ENCODE results near the gene PLEKHG4B. TPM values are rescaled to one million over a fixed set of nuclear protein-coding genes. Genes with fewer than 3 reads are reported as not detected.

The PLEKHG4B gene
- total RNA-seq, 1 experiment from 2014 or later = 44.3 TPM

DNA sequence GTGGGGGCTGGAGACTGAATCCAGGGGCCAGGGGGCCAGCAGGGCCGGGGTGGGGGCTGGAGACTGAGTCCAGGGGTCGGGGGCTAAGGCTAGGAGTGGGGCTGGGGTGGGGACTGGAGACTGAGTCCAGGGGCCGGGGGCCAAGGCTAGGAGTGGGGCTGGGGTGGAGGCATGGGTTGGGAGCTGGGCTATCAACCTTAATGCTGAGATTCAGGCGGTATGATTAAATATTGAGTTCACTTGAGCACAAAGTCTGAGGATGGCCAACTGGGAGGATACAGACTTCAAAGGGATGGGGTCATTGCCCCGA lies 82.3 kb downstream of the PLEKHG4B start:
- no peak overlapping the region for H3K23ac ChIP-seq (ENCODE audit: insufficient read length, low read depth, low read length)
- H3T11ph ChIP-seq (ENCODE audit: low read length) = no peak overlapping the region
- no peak overlapping the region for H2BK15ac ChIP-seq (ENCODE audit: low read depth, low read length)
- no peak overlapping the region for H2BK5ac ChIP-seq (ENCODE audit: insufficient read length, low read length)
- H3K4me1 ChIP-seq (ENCODE audit: insufficient read depth, low read length) = no peaks in the 10 kb centered on the region
- H2AK5ac ChIP-seq (ENCODE audit: insufficient read length, low read length) = no peak overlapping the region
- H4K8ac ChIP-seq (replicated peaks; ENCODE audit: insufficient read length, low read depth, low read length) = no peak overlapping the region
- no peak overlapping the region for H3K27ac Mint-ChIP-seq
- H3K9ac ChIP-seq (ENCODE audit: extremely low read depth, insufficient read length, low read length) = no peak overlapping the region
- TF ChIP-seq CTCF (conservative IDR thresholded peaks at IDR 0.05) = no peak
- H3K9me3 Mint-ChIP-seq = no peaks in the 10 kb centered on the region
- H3K9me3 ChIP-seq (ENCODE audit: control insufficient read depth, low read depth, low read length) = no peaks in the 10 kb centered on the region
- H2BK20ac ChIP-seq (ENCODE audit: low read depth, low read length, poor library complexity, severe bottlenecking) = no peak overlapping the region
- no peak overlapping the region for H3K4me3 Mint-ChIP-seq
- H3K27ac ChIP-seq (ENCODE audit: insufficient read length, low read depth, low read length) = no peak overlapping the region
- H2BK12ac ChIP-seq (ENCODE audit: insufficient read length, low read depth, low read length) = no peak overlapping the region
- no peak overlapping the region for H2AFZ ChIP-seq (ENCODE audit: low read length)
- H3K14ac ChIP-seq (ENCODE audit: insufficient read depth, low read length) = no peak overlapping the region
- no peaks in the 10 kb centered on the region for H3K79me2 ChIP-seq (ENCODE audit: insufficient read depth, low read length)
- no peak overlapping the region for H4K5ac ChIP-seq (ENCODE audit: insufficient read length, low read depth, low read length)
- no peak overlapping the region for H3K4me2 ChIP-seq (ENCODE audit: insufficient read depth, insufficient read length, low read length)
- H3K4me1 Mint-ChIP-seq = no peaks in the 10 kb centered on the region
- H3K27me3 ChIP-seq (ENCODE audit: insufficient read depth, low read length) = no peaks in the 10 kb centered on the region
- no CpG with 5 or more reads among the region's 5 CpGs for WGBS (ENCODE audit: extremely low coverage, insufficient read length, low lambda C conversion rate)
- H3K18ac ChIP-seq (ENCODE audit: insufficient read length, low read depth, low read length) = no peak overlapping the region
- H3K56ac ChIP-seq (ENCODE audit: insufficient read length, low read depth, low read length) = no peak overlapping the region
- no peak overlapping the region for H2BK120ac ChIP-seq (ENCODE audit: low read depth, low read length, poor library complexity, severe bottlenecking)
- H3K36me3 Mint-ChIP-seq (ENCODE audit: insufficient read depth in 1 of 3, low read depth in 3 of 3) = peaks cover 4 to 42% (median 42%) of the 10 kb centered on the region in 3 experiments; a peak in 6 of 7 replicates
- no peaks in the 10 kb centered on the region for H3K23me2 ChIP-seq (ENCODE audit: insufficient read length, low read depth, low read length, poor library complexity, severe bottlenecking)
- DNase-seq = no peak
- no peaks in the 10 kb centered on the region for H4K20me1 ChIP-seq (ENCODE audit: control insufficient read depth, insufficient read depth, insufficient read length)
- H3K79me1 ChIP-seq (ENCODE audit: insufficient read depth, low read depth, low read length, poor library complexity, severe bottlenecking) = no peaks in the 10 kb centered on the region
- no peak overlapping the region for H4K91ac ChIP-seq (ENCODE audit: insufficient read length, low read depth, low read length)
- no peaks in the 10 kb centered on the region; the same call in 1 of the 2 replicates for H3K27me3 Mint-ChIP-seq (ENCODE audit: low read depth)
- H3K4ac ChIP-seq (ENCODE audit: low read depth, low read length) = no peak overlapping the region

Data from H9 (cell line).